ENCODE data around the gene CAPZB.

The CAPZB gene

GRCh38 chr1:19444296-19445021 lies 40.9 kb downstream of the CAPZB start:
- DNase-seq (no peak), ATAC-seq (ENCODE audit: insufficient read depth, low read depth) (no peak)
- Histone ChIP-seq H3K9me3 (ENCODE audit: insufficient read depth, low read length, severe bottlenecking) (no peaks in the 10 kb centered on the region), H3K27me3 (ENCODE audit: insufficient read depth, low read length, poor library complexity) (no peaks in the 10 kb centered on the region), H3K27ac (ENCODE audit: low read length) (no peak overlapping the region), H3K9ac (ENCODE audit: low read depth, low read length) (no peak overlapping the region), H3K4me2 (ENCODE audit: insufficient read depth, low read length) (no peak overlapping the region), H3K36me3 (ENCODE audit: insufficient read depth, low read length) (peaks cover 22% of the 10 kb centered on the region), H3K4me3 (ENCODE audit: low read depth in 1 of 2, low read length in 2 of 2) (no peak overlapping the region), H3K4me1 (ENCODE audit: insufficient read depth, low read length) (no peaks in the 10 kb centered on the region; the same call in 1 of the 2 replicates), H4K20me1 (ENCODE audit: insufficient read depth, low read length) (peaks cover 67% of the 10 kb centered on the region), H3K79me2 (ENCODE audit: insufficient read depth, low read length) (peaks cover 95% of the 10 kb centered on the region), H2AFZ (ENCODE audit: low read depth, low read length) (no peak overlapping the region)
- TF ChIP-seq EZH2 (IDR thresholded peaks at IDR 0.05; ENCODE audit: borderline replicate concordance, low read depth, low read length, severe bottlenecking) (no peak), CTCF (IDR thresholded peaks at IDR 0.05; ENCODE audit: borderline replicate concordance, extremely low read depth, low read length, poor library complexity, severe bottlenecking) (no peak)

- Histone ChIP-seq H3K9me3 (ENCODE audit: insufficient read depth, low read length, severe bottlenecking) (no peaks in the 10 kb centered on the region), H3K27ac (ENCODE audit: low read length) (no peak overlapping the region), H2AFZ (ENCODE audit: low read depth, low read length) (no peak overlapping the region), H3K9ac (ENCODE audit: low read depth, low read length) (no peak overlapping the region), H3K36me3 (ENCODE audit: insufficient read depth, low read length) (peaks cover 16% of the 10 kb centered on the region; the same call in 1 of the 2 replicates), H3K4me2 (ENCODE audit: insufficient read depth, low read length) (no peak overlapping the region), H3K4me1 (ENCODE audit: insufficient read depth, low read length) (no peaks in the 10 kb centered on the region; the same call in 1 of the 2 replicates), H3K4me3 (ENCODE audit: low read depth in 1 of 2, low read length in 2 of 2) (no peak overlapping the region), H4K20me1 (ENCODE audit: insufficient read depth, low read length) (peaks cover 67% of the 10 kb centered on the region), H3K27me3 (ENCODE audit: insufficient read depth, low read length, poor library complexity) (no peaks in the 10 kb centered on the region), H3K79me2 (ENCODE audit: insufficient read depth, low read length) (peaks cover 94% of the 10 kb centered on the region)
- ATAC-seq (ENCODE audit: insufficient read depth, low read depth) (no peak), DNase-seq (no peak)
- no peak for TF ChIP-seq EZH2 (IDR thresholded peaks at IDR 0.05; ENCODE audit: borderline replicate concordance, low read depth, low read length, severe bottlenecking)
- no peak for TF ChIP-seq CTCF (IDR thresholded peaks at IDR 0.05; ENCODE audit: borderline replicate concordance, extremely low read depth, low read length, poor library complexity, severe bottlenecking)
These were observed 42.0 kb downstream of the CAPZB start for GRCh38 chr1:19443326-19443725.

GRCh38 chr1:19442154-19443096 lies 42.9 kb downstream of the CAPZB start:
- Histone ChIP-seq H3K27ac (ENCODE audit: low read length) (no peak overlapping the region), H3K27me3 (ENCODE audit: insufficient read depth, low read length, poor library complexity) (no peaks in the 10 kb centered on the region), H3K4me1 (ENCODE audit: insufficient read depth, low read length) (no peaks in the 10 kb centered on the region; the same call in 1 of the 2 replicates), H3K36me3 (ENCODE audit: insufficient read depth, low read length) (0 out of 2 replicates have a peak, but pooled peaks cover 14% of the 10 kb centered on the region), H4K20me1 (ENCODE audit: insufficient read depth, low read length) (peaks cover 66% of the 10 kb centered on the region), H3K4me3 (ENCODE audit: low read depth in 1 of 2, low read length in 2 of 2) (no peak overlapping the region), H3K4me2 (ENCODE audit: insufficient read depth, low read length) (no peak overlapping the region), H3K9ac (ENCODE audit: low read depth, low read length) (no peak overlapping the region), H2AFZ (ENCODE audit: low read depth, low read length) (no peak overlapping the region), H3K79me2 (ENCODE audit: insufficient read depth, low read length) (peaks cover 94% of the 10 kb centered on the region), H3K9me3 (ENCODE audit: insufficient read depth, low read length, severe bottlenecking) (no peaks in the 10 kb centered on the region)
- no peak for ATAC-seq (ENCODE audit: insufficient read depth, low read depth)
- TF ChIP-seq CTCF (IDR thresholded peaks at IDR 0.05; ENCODE audit: borderline replicate concordance, extremely low read depth, low read length, poor library complexity, severe bottlenecking) (no peak), EZH2 (IDR thresholded peaks at IDR 0.05; ENCODE audit: borderline replicate concordance, low read depth, low read length, severe bottlenecking) (no peak)
- DNase-seq: no peak

Data from DND-41 (cell line).